ENCODE measurements around the gene SCN8A. TPM values are rescaled to one million over a fixed set of nuclear protein-coding genes. Genes with fewer than 3 reads are reported as not detected.
A peak's percentile ranks its signal among the peaks of the same experiment; 100 is the strongest.

Gene SCN8A
- polyA plus RNA-seq, 1 experiment: 19.6 TPM

GRCh38 chr12:51813931-51814310 lies 222.9 kb downstream of the SCN8A start:
- ChIA-PET CTCF (interaction anchor here (0.7 to 7.6 kb wide), 14 partner anchors 10 to 392 kb away, joined by 3 to 39 read pairs (median 4); no protein-coding TSS in a partner anchor), POLR2A (no interaction called here)

GRCh38 chr12:51814311-51815088 lies 223.5 kb downstream of the SCN8A start:
- peak; percentile 58 for TF ChIP-seq CTCF (IDR thresholded peaks at IDR 0.05; ENCODE audit: insufficient read depth, low read depth, low read length)
- ChIA-PET CTCF (interaction anchor here (0.8 to 7.6 kb wide), 13 partner anchors 9 to 392 kb away, joined by 3 to 39 read pairs (median 4); no protein-coding TSS in a partner anchor), POLR2A (no interaction called here)

More at GRCh38 chr12:51813931-51814310, 222.9 kb downstream of the SCN8A start:
- no peak for DNase-seq (ENCODE audit: low read depth)
- TF ChIP-seq CTCF (IDR thresholded peaks at IDR 0.05; ENCODE audit: insufficient read depth, low read depth, low read length): no peak
- Histone ChIP-seq H3K27me3 (ENCODE audit: control insufficient read depth, insufficient read depth, low read length) (no peaks in the 10 kb centered on the region), H3K36me3 (ENCODE audit: control insufficient read depth, insufficient read depth, low read length) (no peaks in the 10 kb centered on the region; the same call in none of the 2 replicates), H3K4me3 (ENCODE audit: low read depth, low read length) (peak overlapping the region; percentile 46)

DNA sequence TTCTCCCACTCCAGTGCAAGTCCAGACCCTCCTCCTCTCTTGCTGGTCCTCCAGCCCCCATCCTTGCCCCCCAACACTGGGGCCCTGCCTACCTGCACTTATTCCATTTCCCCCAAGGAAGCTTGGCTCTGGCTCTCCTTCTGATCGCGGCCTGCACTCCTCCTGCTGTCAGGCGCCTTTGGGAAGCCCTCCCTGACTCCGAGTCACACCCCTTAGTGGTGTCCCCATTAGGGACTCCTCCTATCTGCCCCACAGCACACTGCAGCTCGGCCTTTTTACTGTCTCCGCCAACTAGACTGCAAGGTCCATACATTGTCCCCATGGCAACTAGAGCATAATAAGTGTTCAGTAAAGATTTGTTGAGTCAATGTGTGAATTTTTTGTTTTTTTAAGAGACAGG lies 224.5 kb downstream of the SCN8A start:
- Histone ChIP-seq H3K36me3 (ENCODE audit: control insufficient read depth, insufficient read depth, low read length) (no peaks in the 10 kb centered on the region), H3K27me3 (ENCODE audit: control insufficient read depth, insufficient read depth, low read length) (no peaks in the 10 kb centered on the region), H3K4me3 (ENCODE audit: low read depth, low read length) (no peak overlapping the region)
- ChIA-PET CTCF (interaction anchor here (1.1 to 7.6 kb wide), 3 partner anchors 8 to 394 kb away, joined by 3 to 39 read pairs (median 11); no protein-coding TSS in a partner anchor), POLR2A (no interaction called here)
- TF ChIP-seq CTCF (IDR thresholded peaks at IDR 0.05; ENCODE audit: insufficient read depth, low read depth, low read length): no peak
- no peak for DNase-seq (ENCODE audit: low read depth)

More at GRCh38 chr12:51814311-51815088, 223.5 kb downstream of the SCN8A start:
- H3K27me3 ChIP-seq (ENCODE audit: control insufficient read depth, insufficient read depth, low read length): no peaks in the 10 kb centered on the region
- no peak for DNase-seq (ENCODE audit: low read depth)
- H3K36me3 ChIP-seq (ENCODE audit: control insufficient read depth, insufficient read depth, low read length): no peaks in the 10 kb centered on the region; the same call in 1 of the 2 replicates
- H3K4me3 ChIP-seq (ENCODE audit: low read depth, low read length): peak overlapping the region; percentile 46

GRCh38 chr12:51817027-51817953 lies 226.3 kb downstream of the SCN8A start:
- H3K36me3 ChIP-seq (ENCODE audit: control insufficient read depth, insufficient read depth, low read length): no peaks in the 10 kb centered on the region
- ChIA-PET POLR2A (no interaction called here), CTCF (interaction anchor here (1.2 to 7.6 kb wide), 4 partner anchors 58 to 395 kb away, joined by 5 to 39 read pairs (median 7); partner anchors contain the start of gene SLC4A8)
- no peaks in the 10 kb centered on the region for H3K27me3 ChIP-seq (ENCODE audit: control insufficient read depth, insufficient read depth, low read length)
- no peak for TF ChIP-seq CTCF (IDR thresholded peaks at IDR 0.05; ENCODE audit: insufficient read depth, low read depth, low read length)
- DNase-seq (ENCODE audit: low read depth): no peak
- no peak overlapping the region for H3K4me3 ChIP-seq (ENCODE audit: low read depth, low read length)

All from BJ (cell line).